Pancreas (tissue), 10 donors: ENCODE measurements around the gene MYZAP. TPM values are rescaled to one million over a fixed set of nuclear protein-coding genes. Genes with fewer than 3 reads are reported as not detected.

Source experiments
- ATAC-seq, 4 donors: fragments of 200-7000 bp; cut with Tn5 transposase; one replicate each; pipeline versions ENCODE4 v1.8.0 to v1.9.1; 2020; ENCODE audit warnings: mild to moderate bottlenecking in 4 of 4, moderate library complexity in 4 of 4
- DNase-seq, 6 donors: peaks; one replicate each; pipeline ENCODE4 v3.0.0-alpha.2; 2020
- FAIRE-seq: peaks from 2 replicates; lab custom pipeline; 2012; peaks lifted over from hg19 to GRCh38; lab: Jason Lieb, UNC
- H3K27ac ChIP-seq, 4 donors: fragments of 200-600 bp; sonication (generic); 1 replicate in 3 of 4; 2 replicates in 1 of 4; pipeline versions ENCODE4 v1.5.0 to v1.8.0; 2020
- H3K27me3 ChIP-seq, 4 donors: fragments of 200-600 bp; one replicate each; pipeline ENCODE4 v1.8.0; 2021
- H3K36me3 ChIP-seq, 3 donors: fragments of 200-600 bp; sonication (generic) in 1 of 3; one replicate each; pipeline versions ENCODE4 v1.5.0 to v1.8.0; 2020 to 2021
- H3K4me1 ChIP-seq, 3 donors: fragments of 200-600 bp; one replicate each; pipeline ENCODE4 v1.8.0; 2021
- H3K4me3 ChIP-seq, 4 donors: fragments of 200-600 bp; sonication (generic) in 2 of 4; one replicate each; pipeline versions ENCODE4 v1.5.0 to v1.8.0; 2020 to 2021
- H3K9me3 ChIP-seq, 4 donors: fragments of 200-600 bp; one replicate each; pipeline ENCODE4 v1.8.0; 2021
- WGBS, 2 donors: extraction: QIAGEN DNeasy Blood & Tissue Kit; methylation state at CpG; one replicate each; pipeline ENCODE4 v1.1.7; 2013; 5-methylcytosine and 5-hydroxymethylcytosine counted together
- intact Hi-C, 3 donors: fragments of 100-400 bp; cut with DNase I; formaldehyde crosslinking; loops; one replicate each; pipeline versions ENCODE4 v1.11.1 to v1.14.2; 2022
- polyA plus RNA-seq, 2 donors: library from polyadenylated mRNA; stranded (reverse); fragments of 200-250 nt; gene quantifications; one replicate each; pipeline ENCODE4 v1.2.3, GENCODE V29; 2013
- total RNA-seq, 6 donors: library from RNA; stranded (reverse); fragmentation: NEBNext Ultra II Directional in 4 of 6; extraction: Animal tissue kit (Norgen Biotek cat#: 25700) in 4 of 6; gene quantifications; one replicate each; pipeline versions ENCODE4 v1.2.1 to v1.2.4, GENCODE V29; 2021 to 2023
- TF ChIP-seq, protein P1 (sequence below), 4 donors: fragments of 200-600 bp; sonication (generic) in 3 of 4; IDR thresholded peaks; one replicate each; pipeline versions ENCODE4 v1.5.0 to v1.8.0; 2021; ENCODE audit warnings: antibody characterized with exemption in 4 of 4
- donor health status: healthy with polysubstance abuse.
- donor health status: DM: no; HTN: no; CAD: no; lungs with moderate emphysema.
- donor health status: DM: no; HTN: no; CAD: no.
- donor health status: control.
- donor health status: control.
- donor health status: Bipolar disorder and iron deficiency.
- donor health status: DM: yes; HTN: yes; CAD: no.
- donor health status: DM: no; HTN: no; CAD: no.
- donor health status: DM: no; HTN: no; CAD: no.
- donor health status: DM: yes; HTN: yes; CAD: no.

MYZAP gene
- total and polyA plus RNA-seq, 8 donors, result 5.4 to 13.4 (median 9.4) TPM

DNA sequence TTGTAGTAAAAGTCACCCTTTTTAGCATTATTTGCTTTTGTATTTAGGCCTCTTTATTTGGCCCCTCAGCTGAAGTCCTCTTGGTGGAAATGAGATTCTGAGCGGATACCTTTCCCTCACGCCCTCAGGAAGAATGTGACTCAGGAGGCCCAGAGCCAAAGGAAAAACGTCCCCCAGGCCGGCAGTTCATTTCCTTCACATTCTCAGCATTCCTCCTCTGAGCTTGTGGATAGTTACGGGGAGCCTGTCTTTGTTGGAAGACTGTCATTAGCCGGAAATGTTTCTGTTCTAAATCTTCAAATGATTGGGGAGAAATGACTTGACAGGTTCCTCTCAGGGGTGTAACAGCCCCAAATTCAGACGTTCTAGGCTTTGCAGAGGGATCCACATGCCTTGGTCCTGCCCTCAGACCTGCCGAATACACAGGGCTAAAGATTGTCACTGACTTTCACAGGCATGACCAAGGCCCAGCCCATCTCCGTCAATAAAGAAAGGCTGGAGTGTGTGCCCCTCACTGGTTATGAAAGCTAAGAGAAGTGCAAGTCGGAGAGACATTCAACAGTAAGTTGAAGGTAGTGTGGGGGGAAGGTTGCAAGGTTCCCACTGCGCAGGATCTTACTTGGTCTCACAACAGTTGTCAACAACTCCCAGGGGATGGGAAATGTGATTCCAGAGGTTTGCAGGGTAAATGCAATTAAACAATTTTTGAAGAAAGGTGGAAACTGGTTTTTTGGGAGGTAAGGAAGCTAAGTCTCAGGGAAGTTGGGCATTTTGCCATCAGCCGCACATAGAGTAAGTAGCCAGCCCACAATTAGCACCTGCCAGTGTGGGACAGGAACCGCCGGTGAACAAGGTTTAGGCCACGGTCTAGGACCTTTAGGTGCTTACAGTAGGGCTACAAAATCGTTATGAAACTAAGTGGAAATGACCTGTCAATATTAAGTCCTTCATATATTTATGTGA, 39.7 kb upstream of the MYZAP start:
- DNase-seq, result peak in 3 of 6 donors; percentile 36 to 55 (median 50)
- H3K27ac ChIP-seq, result peak overlapping the region; percentile 22 to 71 (median 60)

DNA sequence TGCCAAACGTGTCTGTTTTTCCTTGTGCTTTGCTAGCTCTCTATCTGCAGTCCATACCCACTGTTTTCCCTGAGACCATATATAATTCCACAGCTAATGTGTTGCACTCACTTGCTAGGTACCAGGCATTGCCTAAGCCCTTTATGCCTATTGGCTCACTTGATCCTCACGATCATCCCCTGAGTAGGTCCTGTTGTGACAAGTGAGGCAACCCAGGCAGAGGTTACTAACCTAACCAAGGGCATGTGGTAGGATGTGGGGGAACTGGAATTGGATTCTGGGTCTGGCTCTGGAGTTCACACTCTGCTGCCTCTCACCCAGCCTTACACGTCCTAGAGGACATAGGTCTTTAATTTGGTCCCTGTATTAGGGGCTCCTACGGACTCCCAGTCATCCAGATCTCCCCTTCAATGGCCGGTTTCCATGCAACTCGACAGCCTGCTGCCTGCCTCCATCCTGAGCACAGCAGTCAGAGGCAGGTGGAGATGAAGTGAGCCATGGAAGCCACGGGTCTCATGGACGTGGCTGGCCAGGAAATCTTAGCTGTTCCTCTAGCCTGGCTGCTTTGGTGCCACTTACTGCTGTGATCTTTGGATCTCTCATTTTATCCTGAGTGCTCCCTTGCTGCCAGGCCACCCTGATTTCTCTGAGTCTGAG, 38.9 kb upstream of the MYZAP start:
- H3K36me3 ChIP-seq, result no peaks in the 10 kb centered on the region
- peak overlapping the region; percentile 22 to 71 (median 60) for H3K27ac ChIP-seq
- DNase-seq, result no peak
- WGBS, 2 donors, result 91 to 92% methylated on average over 8 of the region's 8 CpGs
- peaks cover 11 to 33% (median 22%) of the 10 kb centered on the region in 3 donors for H3K4me1 ChIP-seq
- no peak for ATAC-seq
- TF ChIP-seq, protein P1, sequence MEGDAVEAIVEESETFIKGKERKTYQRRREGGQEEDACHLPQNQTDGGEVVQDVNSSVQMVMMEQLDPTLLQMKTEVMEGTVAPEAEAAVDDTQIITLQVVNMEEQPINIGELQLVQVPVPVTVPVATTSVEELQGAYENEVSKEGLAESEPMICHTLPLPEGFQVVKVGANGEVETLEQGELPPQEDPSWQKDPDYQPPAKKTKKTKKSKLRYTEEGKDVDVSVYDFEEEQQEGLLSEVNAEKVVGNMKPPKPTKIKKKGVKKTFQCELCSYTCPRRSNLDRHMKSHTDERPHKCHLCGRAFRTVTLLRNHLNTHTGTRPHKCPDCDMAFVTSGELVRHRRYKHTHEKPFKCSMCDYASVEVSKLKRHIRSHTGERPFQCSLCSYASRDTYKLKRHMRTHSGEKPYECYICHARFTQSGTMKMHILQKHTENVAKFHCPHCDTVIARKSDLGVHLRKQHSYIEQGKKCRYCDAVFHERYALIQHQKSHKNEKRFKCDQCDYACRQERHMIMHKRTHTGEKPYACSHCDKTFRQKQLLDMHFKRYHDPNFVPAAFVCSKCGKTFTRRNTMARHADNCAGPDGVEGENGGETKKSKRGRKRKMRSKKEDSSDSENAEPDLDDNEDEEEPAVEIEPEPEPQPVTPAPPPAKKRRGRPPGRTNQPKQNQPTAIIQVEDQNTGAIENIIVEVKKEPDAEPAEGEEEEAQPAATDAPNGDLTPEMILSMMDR (IDR thresholded peaks at IDR 0.05), result no peak
- H3K4me3 ChIP-seq, result no peak overlapping the region
- H3K9me3 ChIP-seq, result no peaks in the 10 kb centered on the region
- H3K27me3 ChIP-seq, result no peaks in the 10 kb centered on the region
- intact Hi-C loops, result no loop called here
- no peak for FAIRE-seq

More for the DNA sequence above, 39.7 kb upstream of the MYZAP start:
- FAIRE-seq, result no peak
- WGBS, 2 donors, result 61 to 66% methylated on average over 16 of the region's 16 CpGs
- Histone ChIP-seq H3K27me3 (no peaks in the 10 kb centered on the region), H3K4me3 (no peak overlapping the region), H3K9me3 (no peaks in the 10 kb centered on the region), H3K4me1 (peaks cover 11 to 33% (median 22%) of the 10 kb centered on the region in 3 donors), H3K36me3 (no peaks in the 10 kb centered on the region)
- intact Hi-C loops, result no loop called here
- ATAC-seq, result peak in 2 of 4 donors; percentile 50 to 58
- TF ChIP-seq, protein P1 (IDR thresholded peaks at IDR 0.05), result no peak

GRCh38 chr15:57553526-57553925, 38.2 kb upstream of the MYZAP start:
- intact Hi-C loops, result no loop called here
- no peak overlapping the region for H3K4me3 ChIP-seq
- no peaks in the 10 kb centered on the region for H3K36me3 ChIP-seq
- 90 to 91% methylated on average over 5 of the region's 5 CpGs for WGBS, 2 donors
- TF ChIP-seq, protein P1 (IDR thresholded peaks at IDR 0.05), result no peak
- no peak overlapping the region for H3K27ac ChIP-seq
- H3K27me3 ChIP-seq, result no peaks in the 10 kb centered on the region
- ATAC-seq (no peak), FAIRE-seq (no peak), DNase-seq (no peak)
- no peaks in the 10 kb centered on the region for H3K9me3 ChIP-seq
- peaks cover 11 to 26% (median 16%) of the 10 kb centered on the region in 3 donors for H3K4me1 ChIP-seq

DNA sequence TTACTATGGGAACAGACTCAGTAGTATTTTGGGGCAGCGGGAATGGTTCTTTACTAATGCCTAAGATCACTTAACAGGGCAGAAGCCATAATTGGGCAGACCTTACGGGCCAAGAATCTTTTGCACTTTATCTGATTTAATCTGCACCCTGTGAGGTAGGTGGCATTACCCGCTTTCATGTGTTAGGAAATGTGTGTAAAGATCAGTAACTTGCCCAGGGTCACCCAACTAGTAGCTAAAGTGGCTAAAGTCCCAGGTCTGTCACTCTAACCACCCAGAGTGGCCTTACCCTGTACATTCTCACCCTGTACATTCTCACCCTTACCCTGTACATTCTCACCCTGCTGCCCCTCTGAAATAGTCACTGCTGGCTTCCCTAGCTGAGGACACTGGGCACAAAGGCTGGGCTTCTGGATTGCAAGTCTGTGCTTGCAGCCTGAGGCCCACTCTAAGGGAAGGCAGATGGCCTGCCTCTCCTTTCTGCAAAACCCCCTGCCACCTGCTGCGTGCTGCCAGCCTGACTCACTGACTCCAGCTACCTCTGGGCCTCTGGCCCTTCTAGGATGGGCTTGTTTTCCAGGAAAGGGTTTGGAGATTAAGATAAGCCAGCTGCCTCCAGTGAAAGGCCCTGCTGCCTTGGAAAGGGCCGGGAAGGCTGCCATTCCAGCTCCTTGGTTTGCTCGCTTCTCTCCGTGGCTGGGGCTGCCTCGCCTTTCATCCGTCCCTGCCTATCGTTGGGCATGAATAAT, 37.5 kb upstream of the MYZAP start:
- H3K4me1 ChIP-seq, result peaks cover 5 to 19% (median 9%) of the 10 kb centered on the region in 3 donors
- H3K36me3 ChIP-seq, result no peaks in the 10 kb centered on the region
- intact Hi-C loops, result no loop called here
- no peak for FAIRE-seq
- TF ChIP-seq, protein P1 (IDR thresholded peaks at IDR 0.05), result no peak
- peak overlapping the region in 1 of 4 donors; percentile 17 for H3K27ac ChIP-seq
- no peak for ATAC-seq
- no peak overlapping the region for H3K4me3 ChIP-seq
- 52 to 67% methylated on average over 10 of the region's 10 CpGs for WGBS, 2 donors
- DNase-seq, result no peak
- H3K27me3 ChIP-seq, result no peaks in the 10 kb centered on the region
- H3K9me3 ChIP-seq, result no peaks in the 10 kb centered on the region
